Stomach (tissue), 19 donors: Measurements from ENCODE around the gene TMEM109. TPM values are rescaled to one million over a fixed set of nuclear protein-coding genes. Genes with fewer than 3 reads are reported as not detected.

Source experiments
- DNase-seq, 2 donors: peaks; one replicate each; pipeline versions ENCODE4 v3.0.0 to v3.0.0-alpha.2; 2013 to 2019
- H3K27ac ChIP-seq, 5 donors: fragments of 200-600 bp in 4 of 5; sonication (generic) in 4 of 5; one replicate each; pipeline ENCODE4 v1.5.1; 2013 to 2019; ENCODE audit warnings: mild to moderate bottlenecking in 1 of 5, moderate library complexity in 1 of 5
- H3K27me3 ChIP-seq, 3 donors: fragments of 200-600 bp; sonication (generic); one replicate each; pipeline ENCODE4 v1.5.1; 2017 to 2019; ENCODE audit warnings: mixed run types in 1 of 3
- H3K36me3 ChIP-seq, 4 donors: fragments of 200-600 bp; sonication (generic); 1 replicate in 3 of 4; 2 replicates in 1 of 4; pipeline ENCODE4 v1.5.1; 2016 to 2019
- H3K4me1 ChIP-seq, 4 donors: fragments of 200-600 bp; sonication (generic); one replicate each; pipeline ENCODE4 v1.5.1; 2016 to 2019
- H3K4me3 ChIP-seq, 4 donors: fragments of 200-600 bp; sonication (generic) in 3 of 4; one replicate each; pipeline ENCODE4 v1.5.1; 2016 to 2019; ENCODE audit warnings: mild to moderate bottlenecking in 1 of 4
- H3K9me3 ChIP-seq, 4 donors: fragments of 200-600 bp; sonication (generic); one replicate each; pipeline ENCODE4 v1.5.1; 2016 to 2019
- EP300 ChIP-seq: sonication (generic); formaldehyde crosslinking; IDR thresholded peaks from one replicate; pipeline ENCODE4 v1.6.1; 2017; ENCODE audit warnings: antibody characterized with exemption
- POLR2A ChIP-seq, 4 donors: fragments of 450-650 bp; IDR thresholded peaks; one replicate each; pipeline ENCODE4 v1.6.1; 2016; ENCODE audit warnings: antibody characterized with exemption in 4 of 4, control low read depth in 2 of 4, mild to moderate bottlenecking in 1 of 4, moderate library complexity in 1 of 4
- POLR2AphosphoS5 ChIP-seq, 3 donors: sonication (generic); formaldehyde crosslinking; IDR thresholded peaks; one replicate each; pipeline ENCODE4 v1.6.1; 2016; ENCODE audit warnings: antibody characterized with exemption in 3 of 3
- WGBS, 5 donors: extraction: QIAGEN DNeasy Blood & Tissue Kit in 3 of 5; methylation state at CpG; one replicate each; pipeline versions ENCODE4 v1.1.5 to v1.1.7; 2013 to 2018; 5-methylcytosine and 5-hydroxymethylcytosine counted together
- intact Hi-C: fragments of 100-400 bp; cut with DNase I; formaldehyde crosslinking; loops from one replicate; pipeline ENCODE4 v1.15.1; 2023; ENCODE audit warnings: low total_unique reads
- long read RNA-seq, 10 donors: transcript quantifications; one replicate each; lab custom pipeline, GENCODE V29; 2026
- polyA plus RNA-seq, 3 donors: library from polyadenylated mRNA; stranded (reverse); fragments of 200-250 nt; gene quantifications; one replicate each; pipeline ENCODE4 v1.2.3, GENCODE V29; 2013
- total RNA-seq, 5 donors: library from RNA; depleted of rRNA; stranded (reverse); fragments of >200 nt; gene quantifications; one replicate each; pipeline versions ENCODE4 v1.1.0 to v1.2.3, GENCODE V29; 2014 to 2016
- TF ChIP-seq, protein P1 (sequence below), 7 experiments: fragments of 450-650 bp in 4 of 7; fragments of 200-600 bp in 3 of 7; sonication (generic) in 3 of 7; IDR thresholded peaks; one replicate each; pipeline ENCODE4 v1.5.1; 2016 to 2019; ENCODE audit warnings: antibody characterized with exemption in 7 of 7, control low read depth in 2 of 7, mild to moderate bottlenecking in 1 of 7
- donor health status: healthy with polysubstance abuse.
- donor health status: Bipolar disorder and iron deficiency.
- donor health status: healthy.

TMEM109 gene, protein sequence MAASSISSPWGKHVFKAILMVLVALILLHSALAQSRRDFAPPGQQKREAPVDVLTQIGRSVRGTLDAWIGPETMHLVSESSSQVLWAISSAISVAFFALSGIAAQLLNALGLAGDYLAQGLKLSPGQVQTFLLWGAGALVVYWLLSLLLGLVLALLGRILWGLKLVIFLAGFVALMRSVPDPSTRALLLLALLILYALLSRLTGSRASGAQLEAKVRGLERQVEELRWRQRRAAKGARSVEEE
- 10 to 100 TPM; 27.4 to 97.0 (median 80.8) TPM for total RNA-seq
- polyA plus RNA-seq = 100 to 1,000 TPM in 1 of 3 donors, 10 to 100 TPM in 2; 31.2 to 122 (median 50.1) TPM
- long read RNA-seq, donor 1, transcript TMEM109-201 (4 exons, 2,413 nt) = major isoform, 9 of 10 reads
- long read RNA-seq, donor 1, partial matches to known transcripts = 0 of 10 reads
- long read RNA-seq, donor 1, other reads (novel, unspliced or antisense) = 0 of 10 reads
- long read RNA-seq, donor 2, transcript TMEM109-201 (4 exons, 2,413 nt) = major isoform, 11 of 14 reads
- long read RNA-seq, donor 2, partial matches to known transcripts = 0 of 14 reads
- long read RNA-seq, donor 2, other reads (novel, unspliced or antisense) = 0 of 14 reads
- long read RNA-seq, donor 3, transcript TMEM109-201 (4 exons, 2,413 nt) = major isoform, 16 of 16 reads
- long read RNA-seq, donor 3, partial matches to known transcripts = 0 of 16 reads
- long read RNA-seq, donor 3, other reads (novel, unspliced or antisense) = 0 of 16 reads
- long read RNA-seq, donor 4, transcript TMEM109-201 (4 exons, 2,413 nt) = major isoform, 6 of 11 reads
- long read RNA-seq, donor 4, partial matches to known transcripts = 5 of 11 reads
- long read RNA-seq, donor 4, other reads (novel, unspliced or antisense) = 0 of 11 reads
- long read RNA-seq, donor 5, transcript TMEM109-202 (3 exons, 1,959 nt) = minor isoform, 6 of 39 reads
- long read RNA-seq, donor 5, transcript TMEM109-201 (4 exons, 2,413 nt) = major isoform, 33 of 39 reads
- long read RNA-seq, donor 5, partial matches to known transcripts = 0 of 39 reads
- long read RNA-seq, donor 5, other reads (novel, unspliced or antisense) = 0 of 39 reads
- long read RNA-seq, donor 6, transcript TMEM109-201 (4 exons, 2,413 nt) = major isoform, 35 of 39 reads
- long read RNA-seq, donor 6, partial matches to known transcripts = 0 of 39 reads
- long read RNA-seq, donor 6, other reads (novel, unspliced or antisense) = 0 of 39 reads
- long read RNA-seq, donor 7, transcript TMEM109-201 (4 exons, 2,413 nt) = major isoform, 23 of 35 reads
- long read RNA-seq, donor 7, partial matches to known transcripts = 11 of 35 reads
- long read RNA-seq, donor 7, other reads (novel, unspliced or antisense) = 0 of 35 reads
- long read RNA-seq, donor 8, transcript TMEM109-201 (4 exons, 2,413 nt) = major isoform, 12 of 13 reads
- long read RNA-seq, donor 8, partial matches to known transcripts = 0 of 13 reads
- long read RNA-seq, donor 8, other reads (novel, unspliced or antisense) = 0 of 13 reads
- long read RNA-seq, donor 9, transcript TMEM109-201 (4 exons, 2,413 nt) = major isoform, 12 of 15 reads
- long read RNA-seq, donor 9, partial matches to known transcripts = 0 of 15 reads
- long read RNA-seq, donor 9, other reads (novel, unspliced or antisense) = 0 of 15 reads
- long read RNA-seq, donor 10, transcript TMEM109-201 (4 exons, 2,413 nt) = major isoform, 5 of 6 reads
- long read RNA-seq, donor 10, partial matches to known transcripts = 0 of 6 reads
- long read RNA-seq, donor 10, other reads (novel, unspliced or antisense) = 0 of 6 reads

DNA sequence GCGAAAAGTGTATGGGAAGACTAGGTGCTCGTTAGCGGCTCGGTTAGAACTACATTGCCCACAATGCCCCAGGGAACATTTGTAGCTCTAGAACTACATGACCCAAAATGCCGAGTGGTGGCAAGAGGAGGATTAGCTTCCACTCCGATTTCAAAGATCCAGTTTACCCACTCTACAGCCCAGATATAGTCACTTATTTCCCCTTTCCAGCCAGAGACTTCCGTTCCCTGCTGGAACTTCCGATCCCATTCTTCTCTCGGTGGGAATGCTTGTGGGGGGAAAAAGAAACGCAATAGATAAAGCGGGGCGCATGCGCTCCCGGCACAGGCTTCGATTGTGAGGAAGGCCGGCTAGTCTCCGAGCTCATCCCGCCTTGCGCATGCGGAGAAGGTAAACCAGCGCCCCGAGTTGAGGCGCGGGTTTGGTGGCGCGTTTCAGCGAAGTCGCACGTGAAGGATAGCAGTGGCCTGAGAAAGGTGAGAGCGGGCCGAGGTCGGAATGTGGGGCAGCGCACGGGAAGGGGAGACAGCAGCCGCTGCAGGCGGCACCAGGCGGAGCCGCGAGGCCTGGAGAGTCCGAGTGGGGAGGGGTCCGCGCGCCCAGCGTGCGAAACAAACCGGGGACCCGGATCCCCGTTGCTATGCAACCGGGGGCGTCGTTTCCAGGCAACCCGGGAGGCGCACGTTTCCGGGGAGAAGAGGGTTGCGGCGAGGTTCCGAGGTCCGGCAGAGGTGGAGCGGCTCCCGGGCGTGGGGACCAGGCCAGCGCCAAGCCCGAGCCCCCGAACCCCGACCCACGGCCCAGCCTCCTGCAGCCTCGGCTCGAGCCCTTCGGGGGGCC, at the start of gene TMEM109:
Gene TMEM109, plus strand, starts transcription at position 366 of the 840 bp plus-strand sequence. CDS start 5,536 bp downstream, outside the sequence.
- H3K9me3 ChIP-seq = no peaks in the 10 kb centered on the region
- H3K4me1 ChIP-seq = peaks cover 28 to 60% (median 55%) of the 10 kb centered on the region in 4 donors
- no peak for TF ChIP-seq EP300
- TF ChIP-seq, protein P1, sequence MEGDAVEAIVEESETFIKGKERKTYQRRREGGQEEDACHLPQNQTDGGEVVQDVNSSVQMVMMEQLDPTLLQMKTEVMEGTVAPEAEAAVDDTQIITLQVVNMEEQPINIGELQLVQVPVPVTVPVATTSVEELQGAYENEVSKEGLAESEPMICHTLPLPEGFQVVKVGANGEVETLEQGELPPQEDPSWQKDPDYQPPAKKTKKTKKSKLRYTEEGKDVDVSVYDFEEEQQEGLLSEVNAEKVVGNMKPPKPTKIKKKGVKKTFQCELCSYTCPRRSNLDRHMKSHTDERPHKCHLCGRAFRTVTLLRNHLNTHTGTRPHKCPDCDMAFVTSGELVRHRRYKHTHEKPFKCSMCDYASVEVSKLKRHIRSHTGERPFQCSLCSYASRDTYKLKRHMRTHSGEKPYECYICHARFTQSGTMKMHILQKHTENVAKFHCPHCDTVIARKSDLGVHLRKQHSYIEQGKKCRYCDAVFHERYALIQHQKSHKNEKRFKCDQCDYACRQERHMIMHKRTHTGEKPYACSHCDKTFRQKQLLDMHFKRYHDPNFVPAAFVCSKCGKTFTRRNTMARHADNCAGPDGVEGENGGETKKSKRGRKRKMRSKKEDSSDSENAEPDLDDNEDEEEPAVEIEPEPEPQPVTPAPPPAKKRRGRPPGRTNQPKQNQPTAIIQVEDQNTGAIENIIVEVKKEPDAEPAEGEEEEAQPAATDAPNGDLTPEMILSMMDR (IDR thresholded peaks at IDR 0.05) = peak in 1 of 7 experiments; percentile 20
- TF ChIP-seq POLR2AphosphoS5 (IDR thresholded peaks at IDR 0.05) = peak; percentile 55 to 82 (median 78)
- H3K27ac ChIP-seq = peak within 1 kb of the TSS; percentile 77 to 98 (median 95)
- 0 to 1% (median 0%) methylated on average over 53 to 70 of the region's 70 CpGs for WGBS, 5 donors
- peak; percentile 90 to 96 for DNase-seq
- H3K36me3 ChIP-seq = no peaks in the 10 kb centered on the region
- intact Hi-C loops = no loop called here
- peak within 1 kb of the TSS; percentile 66 to 93 (median 86) for H3K4me3 ChIP-seq
- H3K27me3 ChIP-seq = no peaks in the 10 kb centered on the region

DNA sequence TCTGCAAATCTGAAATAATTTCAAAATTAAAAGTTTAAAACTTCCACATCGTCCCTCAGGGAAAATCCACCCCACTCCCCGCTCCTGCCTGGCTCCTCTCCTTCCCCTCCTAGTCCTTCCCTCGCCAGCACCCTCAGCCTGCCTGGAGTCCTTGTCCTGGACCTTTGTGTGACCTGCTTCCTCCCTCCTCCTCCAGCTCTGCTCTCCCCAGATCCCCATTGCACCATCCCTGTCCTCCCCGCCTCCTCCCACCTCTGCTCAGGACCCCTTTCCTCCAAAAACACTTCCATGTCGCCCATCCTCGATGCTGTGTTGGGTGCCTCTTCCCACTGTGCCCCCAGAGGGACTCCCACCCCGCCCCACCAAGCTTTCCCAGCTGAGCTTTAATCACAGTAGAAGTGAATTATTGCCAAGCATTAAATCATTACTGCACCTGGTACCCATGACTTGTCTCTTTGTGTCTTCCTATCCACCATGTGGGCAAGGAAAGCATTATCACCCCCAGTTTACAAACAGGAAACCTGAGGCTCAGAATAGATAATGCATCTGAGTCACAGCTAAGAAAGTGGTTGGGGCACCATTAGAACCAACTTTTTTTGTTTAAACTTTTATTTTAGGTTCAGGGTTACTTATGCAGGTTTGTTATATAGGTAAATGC, 49.0 kb upstream of the TMEM109 start:
- intact Hi-C loops = no loop called here
- H3K4me3 ChIP-seq = no peak overlapping the region
- no peaks in the 10 kb centered on the region for H3K9me3 ChIP-seq
- TF ChIP-seq, protein P1 (IDR thresholded peaks at IDR 0.05) = no peak
- TF ChIP-seq EP300 = no peak
- no peak for TF ChIP-seq POLR2A (IDR thresholded peaks at IDR 0.05)
- no peak for TF ChIP-seq POLR2AphosphoS5 (IDR thresholded peaks at IDR 0.05)
- H3K27ac ChIP-seq = no peak overlapping the region
- no peaks in the 10 kb centered on the region for H3K36me3 ChIP-seq
- DNase-seq = no peak
- no peaks in the 10 kb centered on the region for H3K4me1 ChIP-seq
- 80 to 84% (median 81%) methylated on average over 7 of the region's 7 CpGs for WGBS, 5 donors
- no peaks in the 10 kb centered on the region for H3K27me3 ChIP-seq
